C4-2B (cell line): ENCODE data around the gene TBC1D32.
"Not testable (repeated sequence)": the region's sequence is repeated elsewhere in the genome, so short reads cannot be mapped to it uniquely, and the experiment has no call there.

ENCODE experiments used
- H3K27ac ChIP-seq: fragments of 450-650 bp; 2 replicates; pipeline ENCODE4 v1.5.1; 2017
- ZFX ChIP-seq: fragments of 450-650 bp; IDR thresholded peaks from 2 replicates; pipeline ENCODE4 v1.6.1; 2017
- TF ChIP-seq, protein P1 (sequence below): fragments of 450-650 bp; conservative IDR thresholded peaks from 2 replicates; pipeline ENCODE4 v1.5.1; 2017; ENCODE audit warnings: mild to moderate bottlenecking

The TBC1D32 gene

DNA sequence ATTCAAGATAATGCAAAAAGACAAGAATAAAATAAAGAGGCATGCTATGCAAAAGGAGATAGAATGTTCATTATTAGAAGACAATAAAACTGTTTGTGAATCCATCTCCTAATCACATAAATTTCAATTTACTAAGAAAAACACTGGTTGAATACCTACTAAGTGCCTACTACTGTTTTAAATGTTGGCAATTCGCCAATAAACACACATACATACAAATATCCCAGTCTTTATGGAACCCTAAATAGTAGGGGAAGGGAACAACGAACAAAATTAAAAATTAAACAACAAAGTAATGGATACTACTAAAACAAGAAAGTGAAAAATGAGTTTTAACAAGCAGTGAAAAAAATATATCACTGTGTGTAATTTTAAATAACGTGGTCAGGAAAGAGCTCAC lies 158.5 kb downstream of the TBC1D32 start:
- H3K27ac ChIP-seq: no peak overlapping the region
- TF ChIP-seq, protein P1, sequence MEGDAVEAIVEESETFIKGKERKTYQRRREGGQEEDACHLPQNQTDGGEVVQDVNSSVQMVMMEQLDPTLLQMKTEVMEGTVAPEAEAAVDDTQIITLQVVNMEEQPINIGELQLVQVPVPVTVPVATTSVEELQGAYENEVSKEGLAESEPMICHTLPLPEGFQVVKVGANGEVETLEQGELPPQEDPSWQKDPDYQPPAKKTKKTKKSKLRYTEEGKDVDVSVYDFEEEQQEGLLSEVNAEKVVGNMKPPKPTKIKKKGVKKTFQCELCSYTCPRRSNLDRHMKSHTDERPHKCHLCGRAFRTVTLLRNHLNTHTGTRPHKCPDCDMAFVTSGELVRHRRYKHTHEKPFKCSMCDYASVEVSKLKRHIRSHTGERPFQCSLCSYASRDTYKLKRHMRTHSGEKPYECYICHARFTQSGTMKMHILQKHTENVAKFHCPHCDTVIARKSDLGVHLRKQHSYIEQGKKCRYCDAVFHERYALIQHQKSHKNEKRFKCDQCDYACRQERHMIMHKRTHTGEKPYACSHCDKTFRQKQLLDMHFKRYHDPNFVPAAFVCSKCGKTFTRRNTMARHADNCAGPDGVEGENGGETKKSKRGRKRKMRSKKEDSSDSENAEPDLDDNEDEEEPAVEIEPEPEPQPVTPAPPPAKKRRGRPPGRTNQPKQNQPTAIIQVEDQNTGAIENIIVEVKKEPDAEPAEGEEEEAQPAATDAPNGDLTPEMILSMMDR: no peak
- TF ChIP-seq ZFX: no peak

DNA sequence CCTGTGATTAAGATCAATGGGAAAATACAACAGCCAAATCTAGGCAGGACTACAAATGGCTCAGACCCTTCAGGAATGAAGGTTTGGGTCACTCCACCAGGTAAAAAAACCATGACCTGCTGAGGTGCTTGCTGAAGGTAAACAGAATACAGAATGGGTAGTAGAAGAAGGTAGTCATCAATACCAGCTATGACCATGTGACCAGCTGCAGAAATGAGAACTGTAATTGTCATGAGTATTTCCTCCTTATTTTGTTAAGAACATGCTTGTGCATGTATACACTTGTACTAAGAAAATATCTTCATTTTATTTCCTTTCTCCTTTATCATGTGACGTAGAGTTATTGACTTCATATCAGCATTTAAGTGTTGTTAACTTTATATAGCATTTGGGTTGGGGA lies 161.8 kb downstream of the TBC1D32 start:
- H3K27ac ChIP-seq: not testable (repeated sequence)

DNA sequence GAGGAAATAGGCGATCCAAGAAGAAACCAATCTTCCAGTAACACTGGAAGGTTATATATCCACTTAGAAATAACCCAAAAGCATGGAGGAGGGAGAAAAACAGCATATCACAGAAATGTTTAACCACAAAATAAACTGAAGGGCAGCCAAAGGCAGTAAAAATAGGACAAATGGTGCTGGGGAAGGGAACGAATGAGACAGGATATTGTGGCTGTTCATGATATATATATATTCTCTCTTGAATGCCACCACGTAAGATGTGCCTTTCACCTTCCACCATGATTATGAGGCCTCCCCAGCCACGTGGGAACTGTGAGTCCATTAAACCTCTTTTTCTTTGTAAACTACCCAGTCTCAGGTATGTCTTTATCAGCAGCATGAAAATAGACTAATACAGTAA lies 162.4 kb downstream of the TBC1D32 start:
- no peak for TF ChIP-seq ZFX
- TF ChIP-seq, protein P1: no peak
- no peak overlapping the region for H3K27ac ChIP-seq

DNA sequence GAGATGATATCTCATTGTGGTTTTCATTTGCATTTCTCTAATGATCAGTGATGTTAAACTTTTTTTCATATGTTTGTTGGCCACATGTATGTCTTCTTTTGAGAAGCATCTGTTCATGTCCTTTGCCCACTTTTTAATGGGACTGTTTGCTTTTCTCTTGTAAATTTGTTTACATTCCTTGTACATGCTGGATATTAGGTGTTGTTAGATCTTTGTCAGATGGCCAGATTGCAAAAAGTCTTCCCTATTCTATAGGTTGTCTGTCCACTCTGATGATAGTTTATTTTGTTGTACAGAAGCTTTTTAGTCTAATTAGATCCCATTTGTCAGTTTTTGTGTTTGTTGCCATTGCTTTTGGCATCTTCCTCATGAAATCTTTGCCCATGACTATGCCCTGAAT lies 172.4 kb downstream of the TBC1D32 start:
- TF ChIP-seq ZFX: no peak
- TF ChIP-seq, protein P1: no peak
- H3K27ac ChIP-seq: no peak overlapping the region

DNA sequence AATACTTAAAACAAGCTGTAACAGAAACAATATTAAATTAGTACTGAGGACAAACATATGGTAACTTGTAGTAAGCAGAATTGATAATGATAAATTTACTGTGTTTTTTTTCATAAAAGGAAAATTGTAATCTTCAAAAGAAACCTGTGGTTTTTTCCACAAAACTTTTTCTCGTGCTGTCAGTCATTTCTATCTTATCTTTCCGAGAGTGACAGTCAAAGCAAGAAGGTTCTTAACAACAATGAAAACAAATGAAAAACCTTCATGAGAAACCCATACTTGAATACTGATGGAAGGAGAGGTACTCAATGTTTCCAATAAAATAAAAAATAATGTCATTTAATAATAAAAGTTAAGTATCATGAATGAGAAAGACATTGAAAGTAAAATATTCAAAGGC lies 174.0 kb downstream of the TBC1D32 start:
- TF ChIP-seq, protein P1: no peak
- TF ChIP-seq ZFX: no peak
- H3K27ac ChIP-seq: no peak overlapping the region

DNA sequence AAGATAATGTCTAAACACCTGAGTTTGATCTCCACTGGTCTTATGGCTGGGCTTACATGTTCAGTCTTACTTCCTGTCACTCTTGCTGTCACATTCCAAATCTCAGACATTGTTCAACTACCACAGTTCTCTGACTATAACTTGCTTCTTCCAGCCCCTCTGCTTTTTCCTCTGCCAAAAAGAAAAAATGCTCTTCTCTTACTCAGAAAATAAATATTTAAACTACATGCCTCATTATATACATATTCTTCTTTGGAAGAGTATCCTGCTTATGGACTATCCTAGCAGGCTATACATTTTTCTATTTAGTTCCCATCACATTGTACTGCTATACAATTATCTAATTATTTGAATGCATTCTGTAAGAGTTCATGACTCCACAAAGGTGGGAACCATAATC lies 175.4 kb downstream of the TBC1D32 start:
- no peak for TF ChIP-seq ZFX
- TF ChIP-seq, protein P1: no peak
- no peak overlapping the region for H3K27ac ChIP-seq

DNA sequence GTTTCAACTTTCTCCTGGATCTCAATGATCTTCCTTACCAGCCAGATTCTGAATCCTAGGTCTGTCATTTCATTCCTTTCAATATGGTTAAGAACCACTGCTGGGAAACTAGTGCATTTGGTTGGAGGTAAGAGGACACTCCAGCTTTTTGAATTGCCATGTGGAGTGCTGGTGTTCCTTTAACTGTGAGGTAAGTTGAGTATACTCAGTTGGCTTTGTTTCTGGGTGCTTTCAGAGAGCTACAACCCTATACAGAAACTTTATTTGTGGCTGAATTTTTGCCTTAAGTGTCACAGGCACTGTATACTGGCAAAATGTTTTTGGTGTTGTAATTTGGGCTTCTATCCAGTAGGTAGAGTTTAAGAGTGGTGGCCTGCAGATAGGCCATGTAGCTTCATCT lies 175.8 kb downstream of the TBC1D32 start:
- no peak overlapping the region for H3K27ac ChIP-seq
- TF ChIP-seq ZFX: no peak
- TF ChIP-seq, protein P1: no peak

DNA sequence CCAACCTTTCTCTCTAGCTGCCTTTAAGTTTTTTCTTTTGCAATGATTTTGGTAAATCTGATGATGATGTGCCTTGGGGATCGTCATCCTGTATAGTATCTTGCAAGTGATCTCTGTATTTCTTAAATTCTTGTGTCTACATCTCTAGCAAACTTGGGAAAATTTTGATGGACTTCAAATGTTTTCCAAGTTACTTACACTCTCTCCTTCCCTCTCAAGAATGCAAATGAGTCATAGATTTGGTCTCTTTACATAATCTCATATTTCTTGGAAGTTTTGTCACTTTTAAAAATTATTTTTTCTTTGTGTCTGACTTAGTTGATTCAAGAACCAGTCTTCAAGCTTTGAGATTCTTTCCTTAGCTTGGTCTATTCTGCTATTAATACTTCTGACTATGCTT lies 176.4 kb downstream of the TBC1D32 start:
- no peak for TF ChIP-seq ZFX
- TF ChIP-seq, protein P1: no peak
- H3K27ac ChIP-seq: no peak overlapping the region
